OCI-LY7 (cell line): ENCODE data around the gene TMEM213. TPM values are rescaled to one million over a fixed set of nuclear protein-coding genes. Genes with fewer than 3 reads are reported as not detected.

ENCODE experiments used
- BruUV-seq: library from RNA; stranded (reverse); fragments of 400-500 nt; replicated peaks from 2 replicates; lab custom pipeline; 2021; lab: Mats Ljungman, UMichigan
- CTCF ChIA-PET: fragments of 300-600 bp; sonication (Branson Sonifier 250); formaldehyde crosslinking; loops from one replicate; lab custom pipeline; 2022; ENCODE audit warnings: antibody characterized with exemption; ENCODE audit not compliant: unreplicated experiment; lab: Charles Lee
- POLR2A ChIA-PET: fragments of 300-600 bp; sonication (Branson Sonifier 250); formaldehyde crosslinking; loops from one replicate; lab custom pipeline; 2022; ENCODE audit warnings: antibody characterized with exemption; lab: Charles Lee
- DNase-seq: peaks from one replicate; pipeline ENCODE4 v3.0.0-alpha.2; 2015; ENCODE audit warnings: low spot score
- H2AFZ ChIP-seq: fragments of 200-600 bp; sonication (generic), shearing (Covaris generic); 2 replicates; pipeline ENCODE4 v1.6.1; 2014; ENCODE audit warnings: mild to moderate bottlenecking, antibody characterized with exemption, low read length, moderate library complexity
- H3K27ac ChIP-seq: fragments of 200-600 bp; sonication (generic); 2 replicates; pipeline ENCODE4 v1.5.1; 2014; ENCODE audit warnings: mixed run types, low read depth, mild to moderate bottlenecking, moderate library complexity, low read length, inconsistent platforms; ENCODE audit not compliant: poor library complexity, severe bottlenecking
- H3K36me3 ChIP-seq: fragments of 200-600 bp; sonication (generic); 2 replicates; pipeline ENCODE4 v1.6.1; 2014; ENCODE audit warnings: mild to moderate bottlenecking, antibody characterized with exemption, low read length, moderate library complexity, mixed read lengths; ENCODE audit not compliant: insufficient read depth
- H3K4me1 ChIP-seq: fragments of 200-600 bp; sonication (generic); 2 replicates; pipeline ENCODE4 v1.5.1; 2014; ENCODE audit warnings: mild to moderate bottlenecking, low read length; ENCODE audit not compliant: insufficient read depth, poor library complexity, severe bottlenecking
- H3K4me2 ChIP-seq: fragments of 200-600 bp; sonication (generic); 2 replicates; pipeline ENCODE4 v1.6.1; 2014; ENCODE audit warnings: mild to moderate bottlenecking, low read length
- H3K4me3 ChIP-seq: fragments of 200-600 bp; sonication (generic); 2 replicates; pipeline ENCODE4 v1.5.1; 2014; ENCODE audit warnings: mild to moderate bottlenecking, low read depth, low read length; ENCODE audit not compliant: poor library complexity, severe bottlenecking
- H3K79me2 ChIP-seq: fragments of 200-600 bp; sonication (generic); 2 replicates; pipeline ENCODE4 v1.6.1; 2016; ENCODE audit warnings: low read depth, mild to moderate bottlenecking, low read length, moderate library complexity, mixed read lengths; ENCODE audit not compliant: insufficient read depth
- H3K9me2 ChIP-seq: fragments of 200-600 bp; sonication (generic); 2 replicates; pipeline ENCODE4 v1.6.1; 2016; ENCODE audit warnings: mild to moderate bottlenecking, low read length, mixed read lengths; ENCODE audit not compliant: insufficient read depth
- H3K9me3 ChIP-seq: fragments of 200-600 bp; sonication (generic); 2 replicates; pipeline ENCODE4 v1.6.1; 2014; ENCODE audit warnings: mild to moderate bottlenecking, mixed run types, low read length, mixed read lengths
- H4K20me1 ChIP-seq: fragments of 200-600 bp; sonication (generic); 2 replicates; pipeline ENCODE4 v1.6.1; 2014; ENCODE audit warnings: mild to moderate bottlenecking, antibody characterized with exemption, low read length, moderate library complexity, mixed read lengths; ENCODE audit not compliant: insufficient read depth
- EZH2phosphoT487 ChIP-seq: fragments of 200-600 bp; sonication (generic); IDR thresholded peaks from 2 replicates; pipeline ENCODE4 v1.6.1; 2018; ENCODE audit warnings: low read depth, borderline replicate concordance, mild to moderate bottlenecking, mixed run types, antibody characterized with exemption, low read length, moderate library complexity, mixed read lengths
- intact Hi-C: fragments of 100-400 bp; cut with micrococcal nuclease; formaldehyde crosslinking; loops from one replicate; pipeline ENCODE4 v1.10.0; 2022; ENCODE audit not compliant: unreplicated experiment
- total RNA-seq, 2 experiments: library from RNA; depleted of rRNA in 1 of 2; stranded (reverse); fragments of >200 nt in 1 of 2; shearing (Covaris generic) in 1 of 2; gene quantifications; 2 replicates each; pipeline ENCODE4 v1.2.3, GENCODE V29; 2014 to 2022
- TF ChIP-seq, protein P1 (sequence below): fragments of 200-600 bp; sonication (generic); conservative IDR thresholded peaks from 2 replicates; pipeline ENCODE4 v1.5.1; 2014; ENCODE audit warnings: mild to moderate bottlenecking, antibody characterized with exemption, low read length, moderate library complexity, mixed read lengths

The TMEM213 gene
- total RNA-seq, 2 experiments from 2014 or later = not detected

DNA sequence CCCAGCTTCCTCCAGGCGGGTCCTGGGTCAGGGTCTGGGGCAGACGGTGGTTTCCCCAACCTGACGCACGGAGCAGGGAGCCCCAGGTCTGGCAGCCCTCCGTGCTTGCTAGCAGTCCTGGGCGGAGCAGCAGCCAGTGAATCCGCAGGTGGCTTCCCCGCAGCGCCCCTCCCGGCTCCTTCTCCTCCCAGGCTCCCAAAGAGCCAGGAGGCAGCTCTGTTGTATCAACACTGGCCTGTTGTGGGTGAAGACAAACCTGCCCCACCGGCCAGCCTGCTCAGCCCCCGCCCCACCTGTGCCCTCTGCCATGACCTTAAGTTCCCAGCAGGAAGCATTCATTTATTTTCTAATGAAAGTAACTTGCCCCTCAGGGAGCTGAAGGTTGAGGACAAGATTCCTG, 24.0 kb upstream of the TMEM213 start:
- Histone ChIP-seq H3K27ac (no peak overlapping the region), H3K9me2 (no peaks in the 10 kb centered on the region), H3K9me3 (no peaks in the 10 kb centered on the region), H2AFZ (no peak overlapping the region), H3K4me1 (no peaks in the 10 kb centered on the region), H3K79me2 (no peaks in the 10 kb centered on the region), H3K4me2 (no peak overlapping the region), H3K4me3 (no peak overlapping the region), H3K36me3 (no peaks in the 10 kb centered on the region), H4K20me1 (no peaks in the 10 kb centered on the region)
- POLR2A ChIA-PET = no interaction called here
- DNase-seq = no peak
- no TSS peak for BruUV-seq
- TF ChIP-seq, protein P1, sequence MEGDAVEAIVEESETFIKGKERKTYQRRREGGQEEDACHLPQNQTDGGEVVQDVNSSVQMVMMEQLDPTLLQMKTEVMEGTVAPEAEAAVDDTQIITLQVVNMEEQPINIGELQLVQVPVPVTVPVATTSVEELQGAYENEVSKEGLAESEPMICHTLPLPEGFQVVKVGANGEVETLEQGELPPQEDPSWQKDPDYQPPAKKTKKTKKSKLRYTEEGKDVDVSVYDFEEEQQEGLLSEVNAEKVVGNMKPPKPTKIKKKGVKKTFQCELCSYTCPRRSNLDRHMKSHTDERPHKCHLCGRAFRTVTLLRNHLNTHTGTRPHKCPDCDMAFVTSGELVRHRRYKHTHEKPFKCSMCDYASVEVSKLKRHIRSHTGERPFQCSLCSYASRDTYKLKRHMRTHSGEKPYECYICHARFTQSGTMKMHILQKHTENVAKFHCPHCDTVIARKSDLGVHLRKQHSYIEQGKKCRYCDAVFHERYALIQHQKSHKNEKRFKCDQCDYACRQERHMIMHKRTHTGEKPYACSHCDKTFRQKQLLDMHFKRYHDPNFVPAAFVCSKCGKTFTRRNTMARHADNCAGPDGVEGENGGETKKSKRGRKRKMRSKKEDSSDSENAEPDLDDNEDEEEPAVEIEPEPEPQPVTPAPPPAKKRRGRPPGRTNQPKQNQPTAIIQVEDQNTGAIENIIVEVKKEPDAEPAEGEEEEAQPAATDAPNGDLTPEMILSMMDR = no peak
- no peak for TF ChIP-seq EZH2phosphoT487
- intact Hi-C loops = no loop called here
- CTCF ChIA-PET = no interaction called here

DNA sequence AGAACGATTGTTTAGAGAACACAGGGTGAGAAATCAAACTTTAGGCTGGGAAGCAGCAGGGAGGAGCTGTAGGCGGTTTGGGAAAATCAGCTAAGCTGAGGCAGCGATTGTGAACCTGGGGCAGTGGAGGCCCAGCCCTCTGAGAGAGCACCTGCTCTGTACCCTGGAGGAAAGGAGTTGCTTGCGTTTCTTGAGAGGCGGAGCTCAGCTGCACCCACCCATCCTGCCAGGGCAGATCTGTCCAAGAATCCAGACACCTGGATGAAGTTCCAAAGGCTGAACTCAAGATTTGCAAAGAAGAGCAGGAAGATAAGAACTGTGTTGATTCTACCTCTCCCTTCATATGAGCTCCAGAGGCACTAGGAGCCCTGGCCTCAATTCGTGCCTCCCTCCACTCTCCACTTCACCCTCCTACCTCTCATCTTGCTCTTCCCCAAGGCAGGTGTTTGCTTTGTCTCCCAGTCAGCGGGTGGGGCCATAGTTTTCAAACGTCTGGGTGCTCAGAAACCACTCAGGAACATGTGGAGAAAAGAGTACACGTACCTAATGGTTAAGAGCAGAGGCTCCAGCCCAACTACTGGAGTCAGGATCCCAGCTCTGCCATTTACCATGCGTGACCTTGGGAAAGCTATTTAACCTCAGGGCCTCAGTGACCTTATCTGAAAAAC, 21.5 kb upstream of the TMEM213 start:
- H3K4me3 ChIP-seq = no peak overlapping the region

More for the DNA sequence above, 21.5 kb upstream of the TMEM213 start:
- Histone ChIP-seq H3K4me1 (no peaks in the 10 kb centered on the region), H3K27ac (no peak overlapping the region), H4K20me1 (no peaks in the 10 kb centered on the region), H3K79me2 (no peaks in the 10 kb centered on the region), H3K36me3 (no peaks in the 10 kb centered on the region), H3K4me2 (no peak overlapping the region), H2AFZ (no peak overlapping the region), H3K9me2 (no peaks in the 10 kb centered on the region), H3K9me3 (no peaks in the 10 kb centered on the region)
- POLR2A ChIA-PET = interaction anchor here (0.7 kb wide), 2 partner anchors 47 to 1799 kb away, joined by 3 to 6 read pairs; no protein-coding TSS in a partner anchor
- intact Hi-C loops = no loop called here
- no TSS peak for BruUV-seq
- TF ChIP-seq EZH2phosphoT487 = no peak
- TF ChIP-seq, protein P1 = no peak
- DNase-seq = no peak
- CTCF ChIA-PET = no interaction called here
